HG03342 (cell line): Measurements from ENCODE around the gene WDFY1.

Experiments used
- ATAC-seq: cut with Tn5 transposase; IDR thresholded peaks from one replicate; pipeline ENCODE4 v1.9.1; 2021; ENCODE audit warnings: mild to moderate bottlenecking, moderate library complexity; ENCODE audit not compliant: unreplicated experiment

WDFY1 gene, protein sequence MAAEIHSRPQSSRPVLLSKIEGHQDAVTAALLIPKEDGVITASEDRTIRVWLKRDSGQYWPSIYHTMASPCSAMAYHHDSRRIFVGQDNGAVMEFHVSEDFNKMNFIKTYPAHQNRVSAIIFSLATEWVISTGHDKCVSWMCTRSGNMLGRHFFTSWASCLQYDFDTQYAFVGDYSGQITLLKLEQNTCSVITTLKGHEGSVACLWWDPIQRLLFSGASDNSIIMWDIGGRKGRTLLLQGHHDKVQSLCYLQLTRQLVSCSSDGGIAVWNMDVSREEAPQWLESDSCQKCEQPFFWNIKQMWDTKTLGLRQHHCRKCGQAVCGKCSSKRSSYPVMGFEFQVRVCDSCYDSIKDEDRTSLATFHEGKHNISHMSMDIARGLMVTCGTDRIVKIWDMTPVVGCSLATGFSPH

DNA sequence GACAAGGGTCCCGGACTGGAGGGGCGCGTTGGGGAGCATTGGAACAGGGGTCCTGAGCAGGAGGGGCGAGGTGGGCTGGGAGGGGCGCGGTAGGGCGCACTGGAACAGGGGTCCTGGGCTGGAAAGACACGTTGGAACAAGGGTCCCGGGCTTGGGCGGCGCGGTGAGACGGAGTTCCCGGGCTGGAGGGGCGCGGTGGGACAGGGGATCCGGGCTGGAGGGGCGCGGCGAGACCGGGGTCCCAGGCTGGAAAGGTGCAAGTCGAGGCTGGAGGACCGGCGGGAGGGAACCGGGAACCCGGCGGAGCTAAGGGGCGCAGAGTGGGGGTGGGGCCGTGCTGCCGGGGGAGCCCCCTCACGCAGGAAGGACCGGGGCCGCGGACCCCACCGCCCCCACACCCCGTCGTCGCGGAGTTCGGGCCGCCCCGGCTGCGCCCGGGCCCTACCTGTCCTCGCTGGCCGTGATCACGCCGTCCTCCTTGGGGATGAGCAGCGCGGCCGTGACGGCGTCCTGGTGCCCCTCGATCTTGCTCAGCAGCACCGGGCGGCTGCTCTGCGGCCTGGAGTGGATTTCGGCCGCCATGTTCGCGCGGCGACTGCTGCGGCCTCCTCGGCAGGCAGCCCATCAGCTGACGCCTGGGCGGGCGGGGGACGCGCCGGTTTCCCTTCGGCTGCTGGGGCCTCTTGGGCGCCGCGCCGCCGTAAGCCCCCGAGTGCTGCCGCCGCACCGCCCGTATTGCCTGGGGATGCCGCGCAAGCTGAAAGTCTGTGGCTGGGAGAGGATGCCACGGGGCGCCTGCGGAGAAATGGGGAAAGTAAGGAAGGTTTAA, at the start of gene WDFY1:
Gene WDFY1, minus strand, starts transcription at position 633 of the 829 bp plus-strand sequence. Its CDS starts 51 bp downstream, at position 582.
- ATAC-seq = peak; percentile 79

DNA sequence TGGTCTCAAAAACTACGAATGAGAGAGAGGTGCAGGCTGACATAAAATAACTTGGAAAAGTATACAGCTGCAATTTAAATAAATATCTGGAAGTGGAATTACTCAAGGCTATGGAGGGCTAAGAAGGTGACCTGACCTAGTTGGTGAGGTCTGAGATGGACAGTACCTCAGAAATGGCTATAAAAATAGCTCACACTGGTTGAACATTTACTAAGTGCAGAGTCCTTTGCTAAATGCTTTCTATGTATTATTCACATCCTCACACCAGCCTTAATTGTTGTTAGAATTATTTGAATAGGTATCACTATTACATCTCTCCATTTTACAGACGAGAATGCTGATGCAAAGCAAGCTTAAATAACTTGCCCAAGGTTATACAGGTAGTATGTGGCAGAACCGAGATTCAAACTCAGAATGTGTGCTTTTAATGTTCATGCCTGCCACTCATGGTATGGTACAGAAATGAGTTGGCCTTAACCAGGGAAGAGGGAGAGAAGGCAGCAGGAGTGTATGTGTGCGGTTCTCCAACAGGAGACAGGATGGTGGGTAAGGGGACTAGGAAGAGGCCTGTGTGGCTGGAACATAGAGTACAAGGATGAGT, 49.5 kb upstream of the WDFY1 start:
- ATAC-seq = no peak

DNA sequence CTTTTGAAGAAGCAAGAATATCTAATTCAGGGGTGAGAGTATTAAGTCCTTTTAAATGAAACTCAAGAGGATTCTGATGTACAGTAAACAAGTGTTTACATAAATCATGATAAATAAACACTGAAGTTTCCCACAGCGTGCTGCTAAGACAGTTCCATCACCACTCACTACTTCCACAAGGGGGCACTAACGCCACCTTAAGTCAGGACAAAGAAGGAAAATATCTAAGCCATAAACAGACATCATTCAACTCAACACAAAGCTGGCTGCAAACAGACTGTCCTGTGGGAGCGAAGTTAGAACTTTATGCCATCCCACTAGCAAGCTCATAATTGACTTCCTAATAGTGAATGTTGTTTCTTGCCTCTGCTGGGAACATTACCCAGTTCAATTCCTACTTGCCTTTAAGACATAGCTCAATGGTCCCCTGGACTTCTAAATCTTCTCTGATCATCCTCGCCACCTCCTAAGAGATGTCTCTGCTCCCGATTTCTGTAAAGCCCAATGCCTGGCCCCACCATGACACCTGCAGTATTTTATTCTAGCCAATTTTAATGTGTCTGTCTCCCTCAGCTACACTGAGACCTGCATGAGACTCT, 48.6 kb upstream of the WDFY1 start:
- ATAC-seq = peak; percentile 77

GRCh38 chr2:223991611-223992010, 46.5 kb upstream of the WDFY1 start:
- ATAC-seq = no peak

DNA sequence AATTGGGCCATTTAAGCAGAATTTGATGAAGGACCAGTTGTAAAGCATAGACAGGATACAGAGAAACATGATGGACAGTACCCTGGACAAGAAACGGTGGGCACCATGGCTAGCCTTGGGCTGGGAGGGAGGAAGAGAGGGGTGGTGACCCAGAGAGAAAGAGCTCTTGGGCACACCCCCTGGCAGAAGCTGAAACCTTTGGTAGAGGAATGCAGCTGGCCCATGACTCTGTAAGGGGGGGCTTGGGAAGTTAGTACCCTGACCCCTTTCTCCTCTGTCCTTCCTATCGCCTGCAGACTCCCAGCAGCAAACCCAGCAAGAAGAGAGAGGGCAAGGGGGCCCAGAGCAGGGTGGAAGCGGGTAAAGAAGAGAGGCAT, 44.7 kb upstream of the WDFY1 start:
- no peak for ATAC-seq

GRCh38 chr2:223989206-223989855, 44.2 kb upstream of the WDFY1 start:
- no peak for ATAC-seq

DNA sequence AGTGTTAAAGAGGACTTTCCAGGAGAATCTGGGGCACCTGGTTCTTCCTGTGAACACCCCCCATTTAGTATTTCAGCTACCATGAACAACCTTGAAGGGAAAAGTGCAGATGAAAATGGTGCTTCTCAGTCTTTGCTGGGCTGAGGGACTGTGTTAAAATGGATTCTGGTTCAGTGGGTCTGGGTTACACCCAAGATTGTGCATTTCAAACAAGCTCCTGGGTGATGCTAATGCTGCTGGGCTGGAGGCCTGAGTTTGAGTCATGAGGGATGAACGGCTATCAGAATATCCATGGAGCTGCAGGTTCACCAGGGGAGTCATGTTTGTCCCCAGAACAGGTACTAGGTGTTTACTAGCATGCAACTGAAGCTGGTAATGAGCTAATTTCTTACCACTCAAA, 36.1 kb upstream of the WDFY1 start:
- ATAC-seq = no peak

- ATAC-seq = no peak
Measured at GRCh38 chr2:223980803-223981202, 35.7 kb upstream of the WDFY1 start.

DNA sequence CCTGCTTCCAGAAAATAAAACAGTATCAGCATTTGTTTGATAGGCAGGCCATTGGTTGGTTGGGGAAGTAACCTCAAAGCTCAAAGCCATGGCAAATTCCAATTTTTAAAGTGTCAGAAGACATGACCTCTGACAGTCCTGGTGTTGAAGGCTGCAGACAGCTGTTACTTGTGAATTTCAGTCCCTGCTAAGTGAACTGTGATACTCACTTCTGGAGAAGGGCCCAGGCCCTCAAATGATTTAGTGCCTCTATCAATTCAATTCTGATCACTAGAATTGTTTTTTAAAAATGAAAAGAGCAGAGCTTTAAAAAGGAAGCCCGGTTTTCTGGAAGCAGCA, 35.2 kb upstream of the WDFY1 start:
- ATAC-seq = no peak

GRCh38 chr2:223979730-223980396, 34.7 kb upstream of the WDFY1 start:
- no peak for ATAC-seq

- no peak for ATAC-seq
Measured at GRCh38 chr2:223978451-223978850, 33.3 kb upstream of the WDFY1 start.

DNA sequence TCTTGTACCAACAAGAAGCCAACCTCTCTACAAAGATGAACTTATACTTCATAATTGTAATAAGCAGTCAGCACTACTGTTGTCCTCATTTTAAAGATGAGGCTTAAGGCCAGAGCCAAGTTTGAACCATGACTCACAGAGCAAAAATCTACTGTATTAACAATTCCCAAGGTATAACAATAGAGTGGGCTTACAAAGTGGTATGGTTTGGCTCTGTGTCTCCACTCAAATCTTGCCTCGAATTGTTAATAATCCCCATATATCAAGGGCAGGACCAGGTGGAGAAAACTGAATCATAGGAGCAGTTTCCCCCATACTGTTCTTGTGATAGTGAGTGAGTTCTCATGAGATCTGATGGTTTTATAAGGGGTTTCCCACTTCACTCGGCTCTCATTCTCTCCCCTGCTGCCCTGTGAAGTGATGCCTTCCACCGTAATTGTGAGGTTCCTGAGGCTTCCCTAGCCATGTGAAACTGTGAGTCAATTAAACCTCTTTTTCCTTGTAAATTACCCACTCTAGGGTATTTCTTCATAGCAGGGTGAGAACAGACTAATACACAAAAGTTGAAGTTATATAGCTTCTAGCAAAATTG, 31.6 kb upstream of the WDFY1 start:
- ATAC-seq = no peak

GRCh38 chr2:223973606-223974005, 28.5 kb upstream of the WDFY1 start:
- no peak for ATAC-seq

- ATAC-seq = no peak
Measured at GRCh38 chr2:223972656-223973102, 27.5 kb upstream of the WDFY1 start.

DNA sequence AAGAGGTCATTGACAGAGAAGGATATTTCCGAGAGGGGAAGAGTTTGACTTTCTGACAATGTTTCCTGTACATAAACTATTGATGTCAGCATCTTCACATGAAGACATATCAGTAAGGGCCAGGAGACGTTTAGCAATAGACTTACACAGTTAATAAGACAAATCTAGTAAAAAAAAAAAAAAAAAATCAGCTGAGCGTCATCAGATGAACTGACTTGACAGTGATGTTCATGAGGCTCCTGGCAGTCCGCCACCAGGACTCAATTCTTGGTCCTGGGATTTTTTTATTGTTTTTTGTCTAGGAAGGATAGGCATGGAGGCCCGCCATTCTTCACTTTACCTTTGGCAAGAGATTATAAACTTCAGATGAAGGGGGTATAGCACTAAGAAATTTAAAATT, 26.6 kb upstream of the WDFY1 start:
- ATAC-seq = no peak

GRCh38 chr2:223970343-223971128, 25.4 kb upstream of the WDFY1 start:
- peak; percentile 87 for ATAC-seq

- peak; percentile 21 for ATAC-seq
Measured at GRCh38 chr2:223969856-223970255, 24.7 kb upstream of the WDFY1 start.

GRCh38 chr2:223969315-223969714, 24.2 kb upstream of the WDFY1 start:
- ATAC-seq = no peak

DNA sequence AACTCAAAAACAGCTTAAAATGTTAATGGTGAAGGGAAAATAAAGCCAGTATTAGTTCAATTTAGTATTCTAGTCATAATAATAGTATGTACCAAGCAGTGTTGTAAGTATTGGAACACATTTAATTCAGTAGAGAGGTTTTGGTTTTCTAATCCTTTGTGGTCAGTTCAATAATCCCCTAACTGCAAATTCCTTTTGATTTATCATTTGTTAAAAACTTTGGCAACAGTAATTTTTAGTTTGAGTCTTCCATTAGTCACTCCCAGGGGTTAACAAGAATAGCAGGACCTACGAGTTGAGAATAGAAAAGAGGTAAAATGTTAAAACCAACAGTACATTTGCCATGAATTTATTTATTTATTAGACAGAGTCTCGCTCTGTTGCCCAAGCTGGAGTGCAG, 22.8 kb upstream of the WDFY1 start:
- ATAC-seq = no peak
